Thymus (tissue), 11 donors: ENCODE results near the gene PEPD. TPM values are rescaled to one million over a fixed set of nuclear protein-coding genes. Genes with fewer than 3 reads are reported as not detected.

Experiments used
- DNase-seq, 9 donors: peaks; one replicate each; pipeline ENCODE4 v3.0.0-alpha.2; 2013; ENCODE audit warnings: low spot score in 9 of 9, low read depth in 6 of 9, missing footprints in 1 of 9
- H3K27ac ChIP-seq, 2 donors: one replicate each; pipeline ENCODE4 v1.5.1; 2013; ENCODE audit warnings: control low read depth in 1 of 2, low read depth in 1 of 2, low read length in 1 of 2, mild to moderate bottlenecking in 1 of 2, moderate library complexity in 1 of 2
- H3K27me3 ChIP-seq, 2 donors: one replicate each; pipeline ENCODE4 v1.5.1; 2013; ENCODE audit warnings: low read length in 1 of 2; ENCODE audit not compliant: control insufficient read depth in 2 of 2, insufficient read depth in 1 of 2
- H3K36me3 ChIP-seq, 2 donors: one replicate each; pipeline ENCODE4 v1.5.1; 2013; ENCODE audit warnings: low read length in 1 of 2, mild to moderate bottlenecking in 1 of 2, moderate library complexity in 1 of 2; ENCODE audit not compliant: control insufficient read depth in 2 of 2, insufficient read depth in 2 of 2
- H3K4me1 ChIP-seq, 2 donors: one replicate each; pipeline ENCODE4 v1.5.1; 2013; ENCODE audit warnings: low read length in 2 of 2; ENCODE audit not compliant: control insufficient read depth in 2 of 2, insufficient read depth in 2 of 2
- H3K4me3 ChIP-seq, 2 donors: one replicate each; pipeline ENCODE4 v1.5.1; 2013; ENCODE audit warnings: low read length in 2 of 2, control low read depth in 1 of 2, mild to moderate bottlenecking in 1 of 2
- H3K9me3 ChIP-seq, 2 donors: one replicate each; pipeline ENCODE4 v1.5.1; 2013; ENCODE audit warnings: low read length in 1 of 2, mild to moderate bottlenecking in 1 of 2; ENCODE audit not compliant: control insufficient read depth in 2 of 2, insufficient read depth in 1 of 2
- WGBS: extraction: QIAGEN DNeasy Blood & Tissue Kit; methylation state at CpG from one replicate; pipeline ENCODE4 v1.1.7; 2013; 5-methylcytosine and 5-hydroxymethylcytosine counted together
- polyA plus RNA-seq: library from polyadenylated mRNA; stranded (reverse); fragments of 200-250 nt; gene quantifications from one replicate; pipeline ENCODE4 v1.2.3, GENCODE V29; 2013
- total RNA-seq: library from RNA; stranded (reverse); fragments of 120-200 nt; gene quantifications from one replicate; pipeline ENCODE4 v1.2.4, GENCODE V29; 2013
- donor health status: healthy.

Gene PEPD
- total and polyA plus RNA-seq, 2 donors = 24.7 to 42.4 TPM

DNA sequence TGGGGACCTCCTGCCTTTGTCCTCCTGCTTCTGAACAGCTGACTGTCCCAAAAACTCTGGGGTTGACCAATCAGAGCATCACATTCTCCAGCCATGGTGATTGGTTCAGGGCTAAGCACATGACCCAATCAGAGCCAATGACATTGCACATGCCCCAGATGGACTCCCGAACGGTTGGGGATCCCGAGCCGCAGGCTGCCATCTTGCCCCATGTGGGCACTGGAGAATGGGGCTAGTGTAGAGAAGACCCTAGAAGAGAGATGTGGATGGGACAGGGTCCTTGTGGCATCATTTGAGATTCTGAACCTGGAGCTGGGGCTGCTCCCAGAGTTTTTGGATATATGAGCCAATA, 31.3 kb upstream of the PEPD start:
- Histone ChIP-seq H3K9me3 (no peaks in the 10 kb centered on the region), H3K36me3 (no peaks in the 10 kb centered on the region), H3K4me3 (no peak overlapping the region), H3K27me3 (no peaks in the 10 kb centered on the region), H3K27ac (no peak overlapping the region), H3K4me1 (no peaks in the 10 kb centered on the region)
- 97% methylated on average over 4 of the region's 4 CpGs for WGBS
- DNase-seq = no peak

DNA sequence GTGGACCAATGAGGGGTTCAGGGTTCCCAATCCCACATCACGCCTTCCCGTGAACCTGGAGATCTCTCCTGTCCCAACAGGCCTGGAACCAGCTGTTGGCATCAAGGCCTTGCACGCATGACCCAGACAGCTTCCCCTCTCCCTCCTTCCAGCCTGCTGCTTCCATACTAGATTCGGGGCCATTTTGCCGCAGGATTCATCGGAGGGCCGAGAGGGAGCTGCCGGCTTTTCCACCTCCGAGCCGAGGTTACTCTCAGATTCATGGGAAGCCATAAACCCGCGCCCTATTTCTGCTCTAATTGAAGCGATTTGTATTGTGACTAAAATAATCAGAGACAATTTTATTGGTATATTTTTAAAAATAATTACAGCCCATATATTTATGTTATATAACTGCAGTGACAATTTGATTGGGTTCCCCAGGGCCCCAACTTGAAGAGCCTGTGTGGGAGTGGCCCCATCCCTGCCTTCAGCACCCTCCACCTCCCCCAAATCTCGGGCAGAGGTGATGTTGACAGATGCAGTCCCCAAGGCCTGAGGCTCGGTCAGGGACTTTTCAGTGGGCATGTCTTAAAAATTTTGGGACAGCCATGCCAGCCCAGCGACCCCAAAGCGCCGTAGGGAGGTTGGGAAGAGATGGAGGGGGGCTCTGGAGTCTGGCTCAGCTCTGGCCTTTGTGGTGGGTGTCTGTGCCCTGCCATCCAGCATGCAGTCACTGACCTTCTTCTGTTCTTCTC, 30.8 kb upstream of the PEPD start:
- H3K4me3 ChIP-seq = no peak overlapping the region
- no peak for DNase-seq
- H3K36me3 ChIP-seq = no peaks in the 10 kb centered on the region
- H3K9me3 ChIP-seq = no peaks in the 10 kb centered on the region
- 95% methylated on average over 18 of the region's 18 CpGs for WGBS
- no peaks in the 10 kb centered on the region for H3K27me3 ChIP-seq
- no peak overlapping the region for H3K27ac ChIP-seq
- no peaks in the 10 kb centered on the region for H3K4me1 ChIP-seq

DNA sequence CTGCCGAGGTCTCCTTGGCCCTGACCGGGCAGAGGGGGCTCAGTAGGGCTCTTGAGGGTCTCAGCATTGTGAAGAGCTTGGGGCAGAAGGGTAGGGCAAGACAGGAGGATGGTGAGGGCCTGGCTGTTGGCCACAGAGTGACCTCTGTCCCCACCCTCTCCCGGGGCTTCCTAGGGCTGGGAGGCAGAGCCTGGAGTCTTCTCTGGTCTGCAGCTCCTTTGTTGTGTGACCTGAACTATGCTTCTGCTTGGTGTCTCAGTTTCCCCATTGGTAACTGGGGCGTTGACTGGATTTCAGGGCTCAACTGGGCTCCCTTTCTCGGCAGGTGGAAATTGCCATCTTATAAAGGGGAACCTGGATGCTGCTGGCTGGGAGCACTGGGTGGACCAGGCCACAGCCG, 30.1 kb upstream of the PEPD start:
- Histone ChIP-seq H3K9me3 (no peaks in the 10 kb centered on the region), H3K36me3 (no peaks in the 10 kb centered on the region), H3K4me1 (no peaks in the 10 kb centered on the region), H3K4me3 (no peak overlapping the region), H3K27me3 (no peaks in the 10 kb centered on the region), H3K27ac (no peak overlapping the region)
- no peak for DNase-seq
- WGBS = 92% methylated on average over 6 of the region's 6 CpGs

- Histone ChIP-seq H3K27ac (no peak overlapping the region), H3K27me3 (no peaks in the 10 kb centered on the region), H3K4me3 (no peak overlapping the region), H3K4me1 (no peaks in the 10 kb centered on the region), H3K9me3 (no peaks in the 10 kb centered on the region), H3K36me3 (no peaks in the 10 kb centered on the region)
- no peak for DNase-seq
- WGBS = 93% methylated on average over 5 of the region's 5 CpGs
Observed at GRCh38 chr19:33550768-33551167, 29.2 kb upstream of the PEPD start.

GRCh38 chr19:33547676-33548075, 26.1 kb upstream of the PEPD start:
- H3K27me3 ChIP-seq = no peaks in the 10 kb centered on the region
- DNase-seq = no peak
- 90% methylated on average over 3 of the region's 3 CpGs for WGBS
- no peak overlapping the region for H3K27ac ChIP-seq
- no peak overlapping the region for H3K4me3 ChIP-seq
- no peaks in the 10 kb centered on the region for H3K4me1 ChIP-seq
- H3K36me3 ChIP-seq = no peaks in the 10 kb centered on the region
- no peaks in the 10 kb centered on the region for H3K9me3 ChIP-seq

GRCh38 chr19:33546656-33547055, 25.1 kb upstream of the PEPD start:
- no peak overlapping the region for H3K4me3 ChIP-seq
- 96% methylated on average over 5 of the region's 5 CpGs for WGBS
- H3K36me3 ChIP-seq = no peaks in the 10 kb centered on the region
- no peak overlapping the region for H3K27ac ChIP-seq
- DNase-seq = no peak
- H3K4me1 ChIP-seq = no peaks in the 10 kb centered on the region
- H3K27me3 ChIP-seq = no peaks in the 10 kb centered on the region
- H3K9me3 ChIP-seq = no peaks in the 10 kb centered on the region

GRCh38 chr19:33545217-33545981, 23.8 kb upstream of the PEPD start:
- no peaks in the 10 kb centered on the region for H3K4me1 ChIP-seq
- WGBS = 88% methylated on average over 9 of the region's 9 CpGs
- DNase-seq = no peak

DNA sequence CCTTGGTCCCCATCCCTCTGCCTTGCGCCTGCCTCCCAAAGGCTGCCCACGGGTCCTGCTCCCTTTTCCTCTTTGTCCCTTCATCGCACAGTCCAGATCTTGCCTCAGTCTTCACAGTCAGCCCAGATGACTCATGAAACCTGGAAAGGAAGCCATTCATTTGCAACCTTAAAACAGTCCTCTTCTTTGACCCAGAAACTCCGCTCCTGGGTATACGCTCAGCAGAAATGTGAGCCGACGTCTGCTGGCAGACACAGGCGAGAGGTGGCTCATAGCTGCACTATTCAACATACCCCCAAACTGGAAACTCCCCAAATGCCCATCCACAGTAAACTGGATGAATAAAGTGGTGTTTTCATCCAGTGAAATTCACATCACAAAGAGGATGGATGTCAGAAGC, 13.6 kb upstream of the PEPD start:
- no peak for DNase-seq
- WGBS = 68% methylated on average over 8 of the region's 8 CpGs
- Histone ChIP-seq H3K27ac (no peak overlapping the region), H3K9me3 (no peaks in the 10 kb centered on the region), H3K4me1 (no peaks in the 10 kb centered on the region), H3K27me3 (peaks cover 0 to 2% of the 10 kb centered on the region in 2 donors), H3K4me3 (no peak overlapping the region), H3K36me3 (no peaks in the 10 kb centered on the region)

More at GRCh38 chr19:33545217-33545981, 23.8 kb upstream of the PEPD start:
- Histone ChIP-seq H3K27me3 (no peaks in the 10 kb centered on the region), H3K27ac (no peak overlapping the region), H3K4me3 (no peak overlapping the region), H3K36me3 (no peaks in the 10 kb centered on the region), H3K9me3 (no peaks in the 10 kb centered on the region)

DNA sequence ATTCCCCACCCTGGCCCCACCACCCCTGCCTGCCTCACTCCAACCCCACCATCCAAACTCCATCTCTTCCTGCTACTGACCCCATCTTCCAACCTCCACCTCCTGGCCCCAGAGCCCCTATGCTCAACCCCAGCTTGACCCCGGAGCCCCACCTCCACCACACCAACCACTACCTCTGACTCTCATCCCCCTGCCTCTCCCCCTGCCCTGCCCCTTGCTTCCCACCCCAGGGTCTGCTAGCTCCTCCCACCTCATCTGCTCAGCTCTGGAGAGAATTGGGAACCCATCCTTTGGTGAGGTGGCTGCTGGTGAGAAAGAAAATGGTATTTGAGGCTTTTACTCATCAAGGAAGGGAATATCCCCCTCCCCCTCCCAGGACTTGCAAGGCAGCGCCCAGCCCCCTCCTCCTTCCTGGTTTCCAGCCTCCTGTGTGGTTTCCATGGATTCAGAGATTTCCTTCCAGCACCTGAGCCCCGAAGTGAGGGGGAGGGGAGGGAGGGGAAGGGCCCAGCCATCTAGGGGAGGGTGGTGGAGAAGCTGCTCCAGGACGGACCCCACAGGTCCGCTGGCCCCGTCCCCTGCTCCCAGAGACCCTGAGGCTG, 11.4 kb upstream of the PEPD start:
- Histone ChIP-seq H3K27ac (no peak overlapping the region), H3K4me1 (no peaks in the 10 kb centered on the region), H3K4me3 (no peak overlapping the region), H3K27me3 (peaks cover 0 to 2% of the 10 kb centered on the region in 2 donors), H3K36me3 (no peaks in the 10 kb centered on the region), H3K9me3 (no peaks in the 10 kb centered on the region)
- no peak for DNase-seq
- WGBS = 42% methylated on average over 6 of the region's 6 CpGs
